Adrenal gland (tissue), 5 donors: ENCODE data around the gene LDAH.

Experiments used
- CTCF ChIP-seq, 6 experiments: fragments of 450-650 bp in 4 of 6; fragments of 200-600 bp in 2 of 6; sonication (generic) in 1 of 6; IDR thresholded peaks; 1 replicate in 5 of 6; 2 replicates in 1 of 6; pipeline versions ENCODE4 v1.5.1 to v1.8.0; 2016 to 2021; ENCODE audit warnings: antibody characterized with exemption in 6 of 6, mild to moderate bottlenecking in 2 of 6, moderate library complexity in 1 of 6
- POLR2A ChIP-seq, 2 donors: fragments of 450-650 bp; IDR thresholded peaks; one replicate each; pipeline ENCODE4 v1.6.1; 2017; ENCODE audit warnings: antibody characterized with exemption in 2 of 2, mild to moderate bottlenecking in 2 of 2, moderate library complexity in 1 of 2
- donor health status: DM: no; HTN: no; CAD: no.

GRCh38 chr2:20834331-20834730 lies 11.4 kb upstream of the LDAH start:
- TF ChIP-seq CTCF (IDR thresholded peaks at IDR 0.05) (no peak), POLR2A (IDR thresholded peaks at IDR 0.05) (no peak)
